Stimulated activated CD4-positive, alpha-beta T cell treated with anti-CD3 and anti-CD28 coated beads, Interleukin-4, amount 100 ng/mL, for 4 hours (primary cell): ENCODE data around the gene RAG2.
A peak's percentile ranks its signal among the peaks of the same experiment; 100 is the strongest.
"Not testable (repeated sequence)": the region's sequence is repeated elsewhere in the genome, so short reads cannot be mapped to it uniquely, and the experiment has no call there.

Experiments
- DNase-seq, 2 experiments: peaks; one replicate each; pipeline ENCODE4 v3.0.0-alpha.2; 2020

The RAG2 gene

DNA sequence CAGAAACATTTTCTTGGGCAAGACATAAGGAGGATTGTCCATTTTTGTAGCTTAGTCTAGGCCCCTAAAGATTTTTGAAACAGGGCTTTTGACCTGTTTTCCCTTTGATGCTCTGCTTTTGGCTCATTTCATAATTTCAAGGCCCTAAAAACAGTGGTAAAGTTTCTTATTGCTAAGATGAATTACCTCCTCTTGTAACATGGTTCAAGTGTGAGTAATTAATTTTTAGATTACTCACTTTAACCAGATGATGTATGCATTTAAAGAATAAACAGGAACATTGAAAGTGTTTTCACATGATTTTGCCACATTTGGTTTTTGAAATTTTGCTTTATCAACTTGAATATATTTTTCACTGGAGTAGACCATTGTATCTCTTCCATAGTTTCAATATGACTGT, 1.2 kb downstream of the RAG2 start:
- no peak for DNase-seq

DNA sequence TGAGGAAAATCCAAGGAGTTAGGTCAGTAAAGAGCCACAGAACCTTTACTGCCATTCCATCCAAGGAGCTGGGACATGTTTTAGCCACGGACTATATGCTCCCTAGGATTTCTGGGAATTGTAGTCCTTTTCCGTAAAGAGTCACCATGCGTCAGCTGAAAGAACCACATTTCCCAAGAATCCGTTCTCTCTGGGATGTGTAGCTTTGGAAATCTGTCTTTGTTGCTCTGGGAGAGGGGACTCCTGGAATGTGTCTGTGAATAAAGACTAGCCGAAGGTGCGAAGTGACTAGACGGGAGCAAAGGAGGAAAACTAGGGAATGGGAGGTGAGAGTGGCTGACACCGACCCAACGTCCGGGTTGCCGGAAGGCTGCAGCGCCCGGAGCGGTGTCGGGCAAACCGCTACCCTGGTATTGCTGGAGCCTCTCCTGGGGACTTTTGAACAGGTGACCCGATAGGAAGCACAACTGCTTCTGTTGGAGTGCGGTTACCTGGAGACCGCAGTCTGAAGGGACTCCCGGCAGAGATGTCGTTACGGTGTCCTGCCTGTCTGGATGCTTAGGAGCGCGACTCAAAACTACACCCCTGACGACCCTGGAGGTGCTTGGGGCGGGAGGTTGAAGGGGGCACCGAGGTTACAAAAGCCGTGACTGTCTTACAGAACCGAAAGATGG, 3.6 kb downstream of the RAG2 start, which contains the start of gene IFTAP:
TSS of gene IFTAP (plus strand) at position 187 of the 674 bp plus-strand sequence. CDS start 15,602 bp downstream, outside the sequence.
- DNase-seq, result peak in 1 of 2 experiments; percentile 11

DNA sequence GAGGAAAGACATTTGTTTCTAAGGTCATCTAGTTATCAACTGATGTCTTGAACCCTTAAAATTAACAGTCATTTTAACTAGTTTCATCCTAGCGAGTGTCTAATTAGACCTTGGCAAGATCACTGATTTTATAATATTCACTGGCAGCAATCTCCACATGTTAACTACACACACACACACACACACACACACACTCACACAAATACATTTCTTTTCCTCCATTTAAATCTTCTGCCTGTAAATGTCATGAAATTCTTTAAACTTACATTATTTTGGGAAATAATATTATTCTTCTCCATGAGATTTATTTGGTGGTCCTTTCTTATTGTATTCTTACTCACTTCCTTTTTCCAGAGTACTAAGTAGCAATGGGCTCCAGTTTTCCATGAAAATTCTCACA, 6.6 kb downstream of the RAG2 start:
- no peak for DNase-seq

DNA sequence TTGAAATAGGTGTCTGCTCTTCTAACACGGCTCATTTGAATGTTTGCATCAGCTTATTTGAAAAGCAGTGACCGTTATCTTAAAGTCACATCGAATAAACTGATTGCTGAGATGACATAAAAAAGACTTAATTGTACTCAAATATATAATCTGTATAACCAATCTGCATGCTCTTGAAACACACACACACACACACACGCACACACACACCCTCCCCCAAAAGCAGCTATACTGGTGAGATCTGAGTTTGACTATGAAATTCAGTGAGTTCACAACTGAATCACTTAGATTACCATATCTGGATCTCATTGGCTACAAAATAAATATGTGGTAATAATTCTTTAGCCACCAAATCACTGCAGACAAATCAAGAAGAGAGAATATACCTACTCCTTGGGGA, 7.5 kb downstream of the RAG2 start:
- DNase-seq, result no peak

DNA sequence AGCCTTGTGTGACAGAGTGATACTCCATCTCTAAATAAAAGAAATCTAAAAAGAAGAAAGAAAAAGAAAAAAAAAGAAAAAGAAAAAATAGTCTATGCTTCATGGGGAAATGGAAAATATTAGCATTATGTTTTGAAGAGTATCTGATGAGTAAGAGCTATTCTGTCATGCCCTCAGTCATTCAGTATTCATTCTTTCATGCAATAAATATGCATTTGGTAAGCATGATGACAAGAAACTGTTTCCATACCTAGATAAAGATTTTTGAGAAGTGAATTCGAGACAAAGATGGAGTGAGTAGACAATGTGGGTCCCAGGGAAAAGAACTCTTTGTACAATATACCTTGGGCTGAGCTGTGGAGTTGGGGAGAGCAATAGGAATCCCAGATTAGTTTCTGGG, 9.9 kb downstream of the RAG2 start:
- no peak for DNase-seq

DNA sequence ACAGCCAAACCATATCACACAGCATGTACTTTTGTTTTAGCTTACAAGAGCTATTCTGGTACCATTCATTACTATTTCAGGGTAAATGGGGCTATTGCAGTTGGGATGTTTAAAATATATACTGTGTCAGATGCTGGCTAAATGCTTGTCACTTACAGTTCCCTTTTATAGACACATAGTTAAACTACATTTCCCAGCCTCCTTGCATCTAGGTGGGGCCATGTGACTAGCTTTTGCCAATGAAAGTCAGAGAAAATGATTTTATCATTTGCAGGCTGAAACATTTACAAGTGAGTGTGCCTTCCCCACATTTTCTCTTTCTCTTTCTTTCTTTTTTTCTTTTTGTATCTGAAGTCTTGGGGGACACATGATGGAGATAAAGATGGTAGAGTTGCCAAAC, 11.5 kb downstream of the RAG2 start:
- DNase-seq, result no peak

DNA sequence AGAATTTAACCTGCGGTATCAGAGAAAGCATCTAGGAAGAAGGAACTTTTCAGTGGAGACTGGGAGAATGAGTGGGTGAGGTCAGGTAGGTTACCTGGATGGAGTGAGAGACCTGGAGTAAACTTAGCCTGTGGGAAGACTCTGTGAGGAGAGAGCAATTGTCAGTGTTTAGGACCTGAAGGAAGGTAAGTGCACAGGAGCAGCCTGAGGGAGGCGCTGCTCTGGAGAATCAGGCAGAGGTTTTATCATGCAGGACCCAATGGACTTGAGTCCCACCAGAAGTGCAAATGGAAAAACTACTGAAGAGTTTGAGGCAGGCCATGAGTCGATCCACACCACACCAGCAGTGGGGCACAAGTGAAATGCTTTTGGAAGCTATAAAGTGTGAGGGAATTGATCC, 14.4 kb downstream of the RAG2 start:
- DNase-seq, result no peak

DNA sequence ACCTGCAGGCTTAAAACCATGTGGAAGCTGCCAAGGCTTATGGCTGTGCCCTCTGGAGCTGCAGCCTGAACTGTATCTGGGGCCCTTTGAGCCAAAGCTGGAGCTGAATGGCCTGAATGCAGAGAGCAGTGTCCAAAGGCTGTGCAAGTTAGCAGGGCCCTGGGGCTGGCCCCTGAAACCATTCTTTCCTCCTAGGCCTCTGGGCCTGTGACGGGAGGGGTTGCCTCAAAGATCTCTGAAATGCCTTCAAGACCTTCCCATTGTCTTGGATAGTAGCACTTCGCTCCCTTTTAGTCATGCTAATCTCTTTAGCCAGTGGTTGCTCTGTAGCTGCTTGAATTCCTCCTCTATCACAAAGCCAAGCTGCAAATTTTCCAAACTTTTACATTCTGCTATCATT, 16.5 kb downstream of the RAG2 start:
- DNase-seq, result no peak

DNA sequence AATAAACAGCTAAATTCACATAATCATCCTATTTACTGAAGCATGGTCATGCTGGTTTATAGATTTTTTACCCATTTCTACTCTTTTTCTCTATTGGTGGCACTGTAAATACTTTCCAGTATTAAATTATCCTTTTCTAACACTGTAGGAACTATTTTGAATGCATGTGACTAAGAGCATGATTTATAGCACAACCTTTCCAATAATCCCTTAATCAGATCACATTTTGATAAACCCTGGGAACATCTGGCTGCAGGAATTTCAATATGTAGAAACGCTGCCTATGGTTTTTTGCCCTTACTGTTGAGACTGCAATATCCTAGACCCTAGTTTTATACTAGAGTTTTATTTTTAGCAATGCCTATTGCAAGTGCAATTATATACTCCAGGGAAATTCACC, 19.6 kb downstream of the RAG2 start:
- no peak for DNase-seq

DNA sequence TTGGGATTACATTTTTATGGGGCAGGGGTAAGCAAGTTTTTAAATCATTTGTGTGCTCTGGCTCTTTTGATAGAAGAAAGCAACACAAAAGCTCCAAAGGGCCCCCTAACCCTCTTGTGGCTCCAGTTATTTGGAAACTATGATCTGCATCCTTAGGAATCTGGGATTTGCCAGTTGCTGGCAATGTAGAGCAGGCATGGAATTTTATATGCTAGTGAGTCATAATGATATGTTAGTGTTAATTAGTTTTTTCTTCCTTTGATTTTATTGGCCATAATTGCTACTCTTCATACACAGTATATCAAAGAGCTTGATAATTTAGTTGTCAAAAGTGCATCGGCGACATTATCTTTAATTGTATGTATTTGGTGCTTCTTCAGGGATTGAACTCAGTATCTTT, 20.2 kb downstream of the RAG2 start:
- no peak for DNase-seq

DNA sequence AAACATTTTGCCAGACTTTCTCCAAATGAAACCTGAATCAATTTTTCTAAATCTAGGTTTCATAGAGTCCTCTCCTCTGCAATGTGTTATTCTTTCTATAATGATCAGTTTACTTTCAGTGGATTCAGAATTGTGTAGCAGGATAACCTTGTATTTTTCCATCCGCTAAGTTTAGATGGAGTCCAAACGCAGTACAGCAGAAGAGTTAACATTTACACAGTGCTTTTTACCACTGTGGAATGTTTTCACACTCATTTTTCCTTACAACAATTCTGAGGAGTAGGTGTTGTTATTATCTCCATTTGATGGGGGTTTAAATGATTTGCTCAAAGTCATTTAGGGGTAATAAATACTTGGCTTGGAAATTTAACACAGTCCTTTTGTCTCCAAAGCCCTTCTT, 20.7 kb downstream of the RAG2 start:
- no peak for DNase-seq

DNA sequence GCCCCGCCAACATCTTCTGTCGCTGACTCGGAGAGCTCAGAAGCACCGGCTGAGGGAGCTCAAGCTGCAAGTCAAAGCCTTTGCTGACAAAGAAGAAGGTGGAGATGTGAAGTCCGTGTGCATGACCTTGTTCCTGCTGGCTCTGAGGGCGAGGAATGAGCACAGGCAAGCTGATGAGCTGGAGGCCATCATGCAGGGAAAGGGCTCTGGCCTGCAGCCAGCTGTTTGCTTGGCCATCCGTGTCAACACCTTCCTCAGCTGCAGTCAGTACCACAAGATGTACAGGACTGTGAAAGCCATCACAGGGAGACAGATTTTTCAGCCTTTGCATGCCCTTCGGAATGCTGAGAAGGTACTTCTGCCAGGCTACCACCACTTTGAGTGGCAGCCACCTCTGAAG, 23.6 kb downstream of the RAG2 start:
- DNase-seq, result no peak

DNA sequence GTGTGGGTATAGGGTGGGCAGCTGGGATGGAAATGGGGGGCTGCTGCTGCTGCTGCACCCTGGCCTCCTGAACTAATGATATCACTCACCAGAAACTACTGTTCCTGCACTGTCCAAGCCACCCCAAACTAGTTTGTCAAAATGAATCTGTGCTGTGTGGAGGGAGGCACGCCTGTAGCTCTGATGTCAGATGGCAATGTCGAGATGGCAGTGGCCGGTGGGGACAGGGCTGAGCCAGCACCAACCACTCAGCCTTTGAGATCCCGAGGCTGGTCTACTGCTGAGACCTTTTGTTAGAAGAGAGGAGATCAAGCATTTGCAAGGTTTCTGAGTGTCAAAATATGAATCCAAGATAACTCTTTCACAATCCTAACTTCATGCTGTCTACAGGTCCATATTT, 28.9 kb downstream of the RAG2 start:
- no peak for DNase-seq

DNA sequence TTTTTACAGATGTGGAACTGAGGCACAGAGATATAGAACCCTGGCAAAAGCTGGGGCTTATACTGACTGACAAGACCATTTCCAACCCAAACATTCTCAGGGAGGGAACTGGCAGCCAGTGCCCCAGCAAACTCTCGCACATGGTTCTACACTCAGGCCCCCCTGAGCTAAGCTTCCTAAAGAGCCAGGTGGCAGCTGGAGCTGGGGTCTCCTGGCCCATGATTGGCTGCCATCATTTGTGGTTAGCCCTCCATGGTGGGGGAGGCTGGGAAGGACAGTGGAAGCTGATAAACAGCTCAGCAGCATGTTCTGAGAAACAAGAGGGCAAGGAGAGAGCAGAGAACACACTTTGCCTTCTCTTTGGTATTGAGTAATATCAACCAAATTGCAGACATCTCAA, 30.3 kb downstream of the RAG2 start, which contains the start of gene RAG1:
TSS of gene RAG1 (plus strand) at position 314 of the 400 bp plus-strand sequence. CDS start 5,298 bp downstream, outside the sequence.
- no peak for DNase-seq

DNA sequence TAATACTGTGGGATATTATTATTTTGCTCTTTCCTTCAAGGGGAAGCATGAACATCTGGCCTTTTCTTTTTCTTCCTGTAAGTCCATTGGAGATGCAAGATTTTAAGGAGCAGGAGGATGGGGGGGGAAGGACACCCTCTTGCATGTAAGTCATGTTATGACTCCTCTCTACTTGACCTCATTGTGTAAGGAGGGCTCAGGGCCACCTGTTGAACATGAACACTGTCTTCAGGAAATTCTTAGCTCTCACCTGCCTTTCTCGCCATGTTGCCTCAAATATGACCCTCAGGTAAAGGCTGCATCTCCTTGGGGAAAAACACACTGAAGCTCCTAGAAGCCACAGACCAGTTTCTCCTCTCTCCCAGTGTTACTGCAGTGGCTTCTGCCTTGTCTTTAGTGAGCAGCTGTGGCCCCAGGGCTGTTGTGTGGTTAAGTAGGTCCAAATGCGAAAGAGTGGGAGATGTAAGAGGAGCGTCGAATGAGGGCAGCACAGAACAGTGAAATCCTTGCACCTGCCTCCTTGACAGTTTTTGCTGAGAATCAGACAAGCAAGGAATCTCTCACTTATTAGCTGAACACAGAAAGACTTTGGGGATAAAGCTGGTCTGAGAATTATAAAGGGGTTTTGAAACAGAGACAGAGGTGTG, 31.5 kb downstream of the RAG2 start:
- DNase-seq, result no peak

DNA sequence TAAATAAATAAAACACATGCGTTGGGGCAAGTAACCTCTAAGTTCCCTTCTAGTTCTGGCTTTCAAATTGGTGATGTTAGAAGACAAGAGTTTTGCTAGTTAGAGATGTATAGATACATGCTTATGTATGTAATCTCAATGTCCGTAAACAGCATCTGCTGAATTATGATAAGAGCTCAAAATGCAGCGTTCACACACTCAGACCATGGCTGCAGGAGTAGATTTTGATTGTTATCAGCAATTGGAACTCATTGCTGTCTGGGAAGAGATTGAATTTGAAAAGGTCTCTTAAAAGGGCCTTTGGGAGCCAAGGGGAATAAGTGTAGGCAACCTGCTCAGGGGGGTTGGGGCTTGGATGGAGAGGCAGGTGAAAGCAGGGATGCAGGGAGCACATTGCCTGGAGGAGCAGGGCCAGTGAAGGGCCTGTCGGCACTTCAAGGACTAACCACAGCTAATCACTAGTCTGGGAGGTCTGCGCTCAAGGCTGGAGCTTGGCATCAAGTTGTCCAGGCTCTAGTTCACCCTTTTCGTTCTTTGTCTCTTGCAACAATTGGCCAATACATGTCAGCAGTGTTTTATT, 32.9 kb downstream of the RAG2 start:
- DNase-seq, result no peak

DNA sequence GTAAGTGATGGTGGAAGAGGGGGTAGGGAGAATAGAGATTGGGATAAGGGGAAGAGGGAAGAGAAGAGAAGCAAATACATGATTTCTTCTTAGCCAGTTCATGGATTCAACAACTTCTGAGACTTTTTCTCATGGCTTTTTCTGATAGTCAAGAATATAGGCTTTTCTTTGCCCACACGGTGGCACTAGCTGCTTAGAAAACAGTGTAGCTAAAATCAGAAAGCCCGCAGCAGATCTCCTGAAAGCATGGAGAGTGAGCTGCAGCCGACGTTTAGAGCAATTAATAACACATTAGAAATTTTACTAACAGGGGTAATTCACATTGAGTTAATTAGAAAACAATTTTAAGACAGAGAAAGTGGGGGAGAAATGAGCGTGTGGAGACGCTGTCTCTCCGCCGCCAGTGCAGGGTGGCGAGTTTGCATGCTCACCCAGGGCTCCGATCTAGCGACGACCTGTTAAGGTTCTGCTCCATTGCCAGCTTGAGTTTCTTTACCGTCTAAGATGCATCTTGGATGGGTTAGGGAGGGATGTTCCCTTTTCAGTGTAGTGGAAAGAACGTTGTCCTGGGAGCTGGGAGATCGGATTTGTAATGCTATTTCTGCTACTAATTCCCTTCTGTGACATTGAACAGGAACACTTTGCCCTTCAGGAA, 33.5 kb downstream of the RAG2 start:
- DNase-seq, result peak in 1 of 2 experiments; percentile 13

DNA sequence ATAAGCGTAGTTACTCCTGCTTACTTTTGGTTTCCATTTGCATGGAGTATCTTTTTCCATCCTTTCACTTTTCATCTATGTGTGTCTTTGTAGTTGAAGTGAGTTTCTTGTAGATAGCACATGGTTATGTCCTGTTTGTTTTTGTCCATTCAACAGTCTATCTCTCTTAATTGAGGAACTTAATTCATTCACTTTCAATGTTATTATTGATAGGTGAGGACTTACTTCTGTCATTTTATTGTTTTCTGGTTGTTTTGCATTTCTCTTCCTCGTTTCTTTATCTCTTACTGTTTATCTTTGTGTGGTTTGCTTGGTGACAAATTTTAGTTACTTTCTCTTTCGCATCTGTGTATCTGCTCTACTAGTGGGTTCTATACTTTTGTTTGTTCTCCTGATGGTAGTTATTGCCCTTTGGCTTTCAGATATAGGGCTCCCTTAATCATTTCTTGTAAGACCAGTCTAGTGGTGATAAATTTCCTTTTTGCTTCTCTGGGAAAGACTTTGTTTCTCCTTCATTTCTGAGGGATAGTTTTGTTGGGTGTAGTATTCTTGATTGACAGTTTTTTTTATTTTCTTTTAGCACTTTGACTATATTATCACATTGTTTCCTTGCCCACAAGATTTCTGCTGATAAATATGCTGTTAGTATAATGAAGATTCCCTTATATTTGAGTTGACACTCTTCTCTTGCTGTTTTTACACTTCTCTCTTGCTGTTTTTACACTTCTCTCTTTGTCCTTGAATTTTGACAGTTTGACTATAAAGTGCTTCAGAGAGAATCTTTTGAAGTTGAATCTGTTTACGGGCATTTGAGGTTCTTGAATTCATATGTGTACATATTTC, 39.2 kb downstream of the RAG2 start:
- DNase-seq, result no peak

DNA sequence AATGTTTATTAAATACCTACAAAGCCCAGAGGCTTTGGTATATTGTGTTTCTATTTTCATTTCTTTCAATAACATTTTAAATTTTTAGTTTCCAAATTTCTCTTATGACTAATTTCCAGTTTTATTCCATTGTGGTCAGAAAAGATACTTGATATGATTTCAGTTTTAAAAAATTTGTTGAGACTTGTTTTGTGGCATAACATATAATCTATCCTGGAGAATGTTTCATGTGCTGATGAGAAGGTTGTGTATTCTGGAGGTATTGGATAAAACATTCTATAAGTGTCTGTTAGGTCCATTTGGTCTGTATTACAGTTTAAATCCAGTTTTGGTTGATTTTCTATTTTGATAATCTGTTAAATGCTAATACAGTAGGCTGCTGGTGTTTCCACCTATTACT, 40.0 kb downstream of the RAG2 start:
- DNase-seq, result no peak

DNA sequence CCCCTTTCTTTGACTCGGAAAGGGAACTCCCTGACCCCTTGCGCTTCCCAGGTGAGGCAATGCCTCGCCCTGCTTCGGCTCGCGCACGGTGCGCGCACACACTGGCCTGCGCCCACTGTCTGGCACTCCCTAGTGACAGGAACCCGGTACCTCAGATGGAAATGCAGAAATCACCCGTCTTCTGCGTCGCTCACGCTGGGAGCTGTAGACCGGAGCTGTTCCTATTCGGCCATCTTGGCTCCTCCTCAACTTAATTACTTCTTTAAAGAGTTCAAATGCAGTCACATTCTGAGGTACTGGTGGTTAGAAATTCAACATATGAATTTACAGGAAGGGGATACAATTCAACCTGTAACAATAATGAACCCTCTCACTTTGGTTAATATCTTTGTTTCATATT, 40.6 kb downstream of the RAG2 start:
- DNase-seq, result not testable (repeated sequence)

DNA sequence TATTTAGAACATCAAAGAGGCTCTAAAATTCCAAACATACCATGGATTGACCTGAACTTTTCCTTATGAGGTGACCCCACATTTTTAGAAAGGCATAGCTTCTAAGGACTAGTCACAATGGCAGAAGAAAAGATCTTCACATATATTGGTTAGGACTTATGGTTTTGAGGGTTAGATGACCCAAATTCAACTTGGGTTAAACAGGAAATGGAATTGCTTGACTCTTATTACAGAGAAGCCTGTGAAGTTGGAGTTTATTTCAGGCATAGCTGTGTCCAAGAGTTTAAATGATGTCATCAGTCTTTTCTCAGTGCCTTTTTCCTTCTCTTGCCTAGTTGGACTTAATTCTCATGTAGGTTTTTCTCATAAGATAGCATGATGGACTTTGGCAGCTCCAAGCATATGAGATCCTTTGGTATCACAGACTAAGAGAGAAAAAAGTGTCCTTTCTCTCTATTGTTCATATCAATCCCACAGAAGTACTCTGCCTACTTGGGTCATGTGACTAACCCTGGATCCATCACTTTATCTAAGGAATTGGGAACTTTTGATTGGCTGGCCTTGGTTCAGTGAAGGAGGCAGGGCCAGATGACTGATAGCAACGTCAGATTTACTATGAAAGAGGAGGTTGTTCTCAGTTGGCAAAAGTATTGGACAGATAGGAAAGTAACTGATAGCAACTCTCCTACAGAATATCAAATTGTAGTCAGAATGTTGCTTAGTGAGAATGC, 47.5 kb downstream of the RAG2 start:
- no peak for DNase-seq
